Type B pancreatic cell (in vitro differentiated cells): ENCODE measurements around the gene SVOP. TPM values are rescaled to one million over a fixed set of nuclear protein-coding genes. Genes with fewer than 3 reads are reported as not detected.

Experiments used
- DNase-seq: peaks from one replicate; pipeline ENCODE4 v3.0.0; 2021; ENCODE audit warnings: mixed read lengths; ENCODE audit not compliant: unreplicated experiment; ENCODE audit errors: extremely low spot score
- H3K27ac Mint-ChIP-seq: 2 replicates; pipeline ENCODE4 v1.8.0; 2021; ENCODE audit warnings: mild to moderate bottlenecking, mixed read lengths
- H3K27me3 Mint-ChIP-seq: 2 replicates; pipeline ENCODE4 v1.8.0; 2021; ENCODE audit warnings: mixed read lengths
- H3K36me3 Mint-ChIP-seq: 2 replicates; pipeline ENCODE4 v1.8.0; 2021; ENCODE audit warnings: mixed read lengths
- H3K4me1 Mint-ChIP-seq: one replicate; pipeline ENCODE4 v1.8.0; 2021; ENCODE audit warnings: mixed read lengths; ENCODE audit not compliant: unreplicated experiment
- H3K4me3 Mint-ChIP-seq: 2 replicates; pipeline ENCODE4 v1.8.0; 2021; ENCODE audit warnings: mild to moderate bottlenecking, mixed read lengths
- H3K9me3 Mint-ChIP-seq: 2 replicates; pipeline ENCODE4 v1.8.0; 2021; ENCODE audit warnings: mixed read lengths
- total RNA-seq: library from RNA; stranded (reverse); gene quantifications from 2 replicates; pipeline ENCODE4 v1.2.1, GENCODE V29; 2021; ENCODE audit warnings: low replicate concordance
- TF ChIP-seq, protein P1 (sequence below): fragments of 200-600 bp; sonication (generic); conservative IDR thresholded peaks from 2 replicates; pipeline ENCODE4 v1.5.0; 2021; ENCODE audit warnings: antibody characterized with exemption, mild to moderate bottlenecking

The SVOP gene
- total RNA-seq, 1 donor from 2014 or later, result 3.6 TPM

GRCh38 chr12:108948367-108948766 lies 72.5 kb downstream of the SVOP start:
- H3K9me3 Mint-ChIP-seq, result peaks cover 8% of the 10 kb centered on the region
- H3K4me3 Mint-ChIP-seq, result no peak overlapping the region
- TF ChIP-seq, protein P1, sequence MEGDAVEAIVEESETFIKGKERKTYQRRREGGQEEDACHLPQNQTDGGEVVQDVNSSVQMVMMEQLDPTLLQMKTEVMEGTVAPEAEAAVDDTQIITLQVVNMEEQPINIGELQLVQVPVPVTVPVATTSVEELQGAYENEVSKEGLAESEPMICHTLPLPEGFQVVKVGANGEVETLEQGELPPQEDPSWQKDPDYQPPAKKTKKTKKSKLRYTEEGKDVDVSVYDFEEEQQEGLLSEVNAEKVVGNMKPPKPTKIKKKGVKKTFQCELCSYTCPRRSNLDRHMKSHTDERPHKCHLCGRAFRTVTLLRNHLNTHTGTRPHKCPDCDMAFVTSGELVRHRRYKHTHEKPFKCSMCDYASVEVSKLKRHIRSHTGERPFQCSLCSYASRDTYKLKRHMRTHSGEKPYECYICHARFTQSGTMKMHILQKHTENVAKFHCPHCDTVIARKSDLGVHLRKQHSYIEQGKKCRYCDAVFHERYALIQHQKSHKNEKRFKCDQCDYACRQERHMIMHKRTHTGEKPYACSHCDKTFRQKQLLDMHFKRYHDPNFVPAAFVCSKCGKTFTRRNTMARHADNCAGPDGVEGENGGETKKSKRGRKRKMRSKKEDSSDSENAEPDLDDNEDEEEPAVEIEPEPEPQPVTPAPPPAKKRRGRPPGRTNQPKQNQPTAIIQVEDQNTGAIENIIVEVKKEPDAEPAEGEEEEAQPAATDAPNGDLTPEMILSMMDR, result no peak

GRCh38 chr12:108947097-108947496 lies 73.8 kb downstream of the SVOP start:
- H3K4me3 Mint-ChIP-seq, result no peak overlapping the region
- H3K27me3 Mint-ChIP-seq, result peaks cover 3% of the 10 kb centered on the region
- no peak overlapping the region for H3K27ac Mint-ChIP-seq
- no peaks in the 10 kb centered on the region for H3K4me1 Mint-ChIP-seq
- H3K9me3 Mint-ChIP-seq, result peaks cover 8% of the 10 kb centered on the region
- TF ChIP-seq, protein P1, result no peak
- no peak for DNase-seq
- H3K36me3 Mint-ChIP-seq, result no peaks in the 10 kb centered on the region

More at GRCh38 chr12:108948367-108948766, 72.5 kb downstream of the SVOP start:
- Mint-ChIP-seq H3K36me3 (no peaks in the 10 kb centered on the region), H3K27ac (no peak overlapping the region), H3K27me3 (no peaks in the 10 kb centered on the region), H3K4me1 (no peaks in the 10 kb centered on the region)
- no peak for DNase-seq

DNA sequence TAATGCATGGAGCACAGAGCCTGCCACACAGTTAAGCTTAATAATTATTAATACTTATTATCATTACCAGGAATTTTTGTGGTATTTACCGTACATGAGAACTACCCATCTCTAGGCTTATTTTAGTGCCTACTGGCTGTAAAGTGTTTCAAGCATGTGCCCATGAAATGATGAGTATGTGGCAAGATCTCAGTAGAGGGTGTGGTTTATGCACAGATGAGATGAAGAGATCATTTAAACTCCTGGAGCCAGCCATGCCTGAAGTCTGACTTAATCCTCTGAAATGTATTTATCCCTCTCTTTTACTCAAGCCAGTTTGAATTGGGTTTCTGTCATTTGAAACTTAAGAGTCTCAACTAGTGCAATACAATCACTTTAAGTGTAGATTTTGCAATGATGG lies 80.7 kb downstream of the SVOP start:
- H3K27me3 Mint-ChIP-seq, result peaks cover 15% of the 10 kb centered on the region
- DNase-seq, result no peak
- H3K4me1 Mint-ChIP-seq, result no peaks in the 10 kb centered on the region
- H3K4me3 Mint-ChIP-seq, result no peak overlapping the region
- TF ChIP-seq, protein P1, result no peak
- H3K36me3 Mint-ChIP-seq, result no peaks in the 10 kb centered on the region
- no peak overlapping the region for H3K27ac Mint-ChIP-seq
- no peaks in the 10 kb centered on the region for H3K9me3 Mint-ChIP-seq

- no peaks in the 10 kb centered on the region for H3K36me3 Mint-ChIP-seq
- H3K4me1 Mint-ChIP-seq, result no peaks in the 10 kb centered on the region
- H3K9me3 Mint-ChIP-seq, result no peaks in the 10 kb centered on the region
- TF ChIP-seq, protein P1, result no peak
- H3K4me3 Mint-ChIP-seq, result no peak overlapping the region
- DNase-seq, result no peak
- no peak overlapping the region for H3K27ac Mint-ChIP-seq
- H3K27me3 Mint-ChIP-seq, result peaks cover 15% of the 10 kb centered on the region
These were observed 81.3 kb downstream of the SVOP start for GRCh38 chr12:108939594-108939993.

DNA sequence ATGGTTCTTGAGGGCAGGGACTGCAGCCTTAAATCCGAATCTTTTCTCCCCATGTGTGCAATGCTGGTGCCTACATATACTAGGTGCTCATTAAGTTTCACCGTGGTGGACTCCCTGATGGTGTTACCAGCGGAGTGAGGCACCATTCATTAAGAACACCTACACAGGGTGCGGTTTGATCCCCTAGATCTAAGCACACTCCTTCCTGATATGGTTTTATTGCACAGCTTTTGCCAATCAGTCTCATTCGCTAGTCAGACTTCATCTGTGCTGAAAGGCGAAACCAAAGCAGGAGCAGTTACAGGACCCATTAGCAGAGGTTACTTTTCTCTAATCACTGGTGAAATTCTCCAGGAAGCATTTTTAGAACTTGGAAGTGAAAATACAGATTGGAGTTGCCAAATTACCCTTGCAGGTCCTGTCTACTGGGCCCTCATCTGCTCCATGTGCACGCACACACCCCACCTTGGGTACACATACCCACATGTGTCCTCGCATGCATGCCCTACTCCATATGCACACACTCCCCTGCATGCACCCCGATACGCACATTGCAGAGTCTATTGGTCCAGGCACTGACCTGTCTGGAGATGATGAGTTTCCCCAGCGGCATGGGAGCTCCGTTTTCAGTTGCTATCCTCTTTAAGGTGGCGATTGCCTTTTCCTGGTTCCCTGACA lies 82.5 kb downstream of the SVOP start:
- H3K4me3 Mint-ChIP-seq, result no peak overlapping the region
- no peak for DNase-seq
- H3K9me3 Mint-ChIP-seq, result no peaks in the 10 kb centered on the region
- no peak overlapping the region for H3K27ac Mint-ChIP-seq
- no peaks in the 10 kb centered on the region for H3K36me3 Mint-ChIP-seq
- TF ChIP-seq, protein P1, result no peak
- peaks cover 20% of the 10 kb centered on the region for H3K27me3 Mint-ChIP-seq
- H3K4me1 Mint-ChIP-seq, result no peaks in the 10 kb centered on the region
